ENCODE data around the gene JMY. TPM values are rescaled to one million over a fixed set of nuclear protein-coding genes. Genes with fewer than 3 reads are reported as not detected.
"Not testable (repeated sequence)": the region's sequence is repeated elsewhere in the genome, so short reads cannot be mapped to it uniquely, and the experiment has no call there.

The JMY gene
- total RNA-seq, 1 donor from 2014 or later: 11.5 TPM

GRCh38 chr5:79236970-79237739, 1.2 kb downstream of the JMY start:
- DNase-seq (ENCODE audit: low read depth in 2 of 2): peak; percentile 27 to 45

GRCh38 chr5:79237740-79238560, 2.0 kb downstream of the JMY start:
- no peak for DNase-seq (ENCODE audit: low read depth in 2 of 2)

GRCh38 chr5:79240561-79240960, 4.6 kb downstream of the JMY start:
- no peak for DNase-seq (ENCODE audit: low read depth in 2 of 2)

GRCh38 chr5:79241535-79241979, 5.6 kb downstream of the JMY start:
- no peak for DNase-seq (ENCODE audit: low read depth in 2 of 2)

GRCh38 chr5:79242242-79243039, 6.5 kb downstream of the JMY start:
- no peak for DNase-seq (ENCODE audit: low read depth in 2 of 2)

- no peak for DNase-seq (ENCODE audit: low read depth in 2 of 2)
Measured at GRCh38 chr5:79243224-79243623, 7.3 kb downstream of the JMY start.

GRCh38 chr5:79254067-79254466, 18.1 kb downstream of the JMY start:
- not testable (repeated sequence) for DNase-seq (ENCODE audit: low read depth in 2 of 2)

GRCh38 chr5:79255786-79256557, 20.0 kb downstream of the JMY start:
- peak; percentile 37 to 52 for DNase-seq (ENCODE audit: low read depth in 2 of 2)

GRCh38 chr5:79256563-79256962, 20.6 kb downstream of the JMY start:
- DNase-seq (ENCODE audit: low read depth in 2 of 2): no peak

GRCh38 chr5:79257314-79257713, 21.4 kb downstream of the JMY start:
- no peak for DNase-seq (ENCODE audit: low read depth in 2 of 2)

GRCh38 chr5:79258801-79259200, 22.9 kb downstream of the JMY start:
- DNase-seq (ENCODE audit: low read depth in 2 of 2): no peak

GRCh38 chr5:79259383-79259782, 23.5 kb downstream of the JMY start:
- no peak for DNase-seq (ENCODE audit: low read depth in 2 of 2)

- no peak for DNase-seq (ENCODE audit: low read depth in 2 of 2)
Measured at GRCh38 chr5:79259810-79260209, 23.9 kb downstream of the JMY start.

GRCh38 chr5:79261897-79262296, 26.0 kb downstream of the JMY start:
- DNase-seq (ENCODE audit: low read depth in 2 of 2): no peak

GRCh38 chr5:79263290-79263689, 27.4 kb downstream of the JMY start:
- DNase-seq (ENCODE audit: low read depth in 2 of 2): no peak

- no peak for DNase-seq (ENCODE audit: low read depth in 2 of 2)
Measured at GRCh38 chr5:79267180-79267579, 31.2 kb downstream of the JMY start.

GRCh38 chr5:79269733-79270166, 33.8 kb downstream of the JMY start:
- DNase-seq (ENCODE audit: low read depth in 2 of 2): no peak

GRCh38 chr5:79273341-79273740, 37.4 kb downstream of the JMY start:
- DNase-seq (ENCODE audit: low read depth in 2 of 2): no peak

GRCh38 chr5:79284846-79285245, 48.9 kb downstream of the JMY start:
- DNase-seq (ENCODE audit: low read depth in 2 of 2): no peak

GRCh38 chr5:79285285-79285684, 49.4 kb downstream of the JMY start:
- no peak for DNase-seq (ENCODE audit: low read depth in 2 of 2)

- no peak for DNase-seq (ENCODE audit: low read depth in 2 of 2)
Measured at GRCh38 chr5:79285833-79286232, 49.9 kb downstream of the JMY start.

All from lung microvascular endothelial cell (primary cell).